GM23338 (cell line): ENCODE data around the gene FRAS1. TPM values are rescaled to one million over a fixed set of nuclear protein-coding genes. Genes with fewer than 3 reads are reported as not detected.

Experiments
- ATAC-seq: fragments of 200-7000 bp; cut with Tn5 transposase; 3 replicates; pipeline ENCODE4 v1.9.1; 2020
- DNase-seq: peaks from one replicate; pipeline ENCODE4 v3.0.0-alpha.2; 2015; ENCODE audit warnings: low spot score
- H2AFZ ChIP-seq: fragments of 200-600 bp; sonication (generic); 2 replicates; pipeline ENCODE4 v1.8.0; 2016; ENCODE audit warnings: antibody characterized with exemption, mild to moderate bottlenecking, moderate library complexity
- H3F3A ChIP-seq: fragments of 200-600 bp; sonication (generic); replicated peaks from 2 replicates; pipeline ENCODE4 v1.8.0; 2017; ENCODE audit warnings: antibody characterized with exemption, mixed run types, low read depth
- H3K27ac ChIP-seq: fragments of 200-600 bp; sonication (generic); 2 replicates; pipeline ENCODE4 v1.6.1; 2016; ENCODE audit warnings: low read depth
- H3K27me3 ChIP-seq: fragments of 200-600 bp; sonication (generic); 2 replicates; pipeline ENCODE4 v1.8.0; 2016; ENCODE audit warnings: mild to moderate bottlenecking, mixed run types, moderate library complexity; ENCODE audit not compliant: insufficient read depth
- H3K36me3 ChIP-seq: fragments of 200-600 bp; sonication (generic); 2 replicates; pipeline ENCODE4 v1.8.0; 2016; ENCODE audit warnings: mild to moderate bottlenecking; ENCODE audit not compliant: insufficient read depth
- H3K4me1 ChIP-seq: fragments of 200-600 bp; sonication (generic); 2 replicates; pipeline ENCODE4 v1.8.0; 2016; ENCODE audit warnings: mild to moderate bottlenecking, moderate library complexity; ENCODE audit not compliant: insufficient read depth
- H3K4me2 ChIP-seq: fragments of 200-600 bp; sonication (generic); 2 replicates; pipeline ENCODE4 v1.7.1; 2017; ENCODE audit warnings: mixed run types
- H3K4me3 ChIP-seq: fragments of 200-600 bp; sonication (generic); 2 replicates; pipeline ENCODE4 v1.6.1; 2016; ENCODE audit warnings: mixed run types
- H3K79me2 ChIP-seq: fragments of 200-600 bp; sonication (generic); replicated peaks from 2 replicates; pipeline ENCODE4 v1.8.0; 2017; ENCODE audit warnings: mild to moderate bottlenecking; ENCODE audit not compliant: insufficient read depth
- H3K9me2 ChIP-seq: fragments of 200-600 bp; sonication (generic); 2 replicates; pipeline ENCODE4 v1.8.0; 2017; ENCODE audit not compliant: insufficient read depth
- H4K20me1 ChIP-seq: fragments of 200-600 bp; sonication (generic); replicated peaks from 2 replicates; pipeline ENCODE4 v1.8.0; 2017; ENCODE audit warnings: mild to moderate bottlenecking; ENCODE audit not compliant: insufficient read depth
- H3K27ac Mint-ChIP-seq: 2 replicates; pipeline ENCODE4 v1.8.0; 2020; ENCODE audit warnings: inconsistent platforms, mild to moderate bottlenecking, moderate library complexity, mixed read lengths
- H3K27me3 Mint-ChIP-seq: 3 replicates; pipeline ENCODE4 v1.8.0; 2022; ENCODE audit warnings: low read depth, mild to moderate bottlenecking, moderate library complexity, mixed read lengths, inconsistent platforms; ENCODE audit not compliant: insufficient read depth, poor library complexity
- H3K36me3 Mint-ChIP-seq: 3 replicates; pipeline ENCODE4 v1.8.0; 2021; ENCODE audit warnings: low read depth, mild to moderate bottlenecking, inconsistent platforms, moderate library complexity, mixed read lengths
- H3K4me1 Mint-ChIP-seq: 3 replicates; pipeline ENCODE4 v1.8.0; 2020; ENCODE audit warnings: mild to moderate bottlenecking, inconsistent platforms, mixed read lengths
- H3K4me3 Mint-ChIP-seq: 3 replicates; pipeline ENCODE4 v1.8.0; 2021; ENCODE audit warnings: moderate library complexity, mild to moderate bottlenecking, inconsistent platforms, mixed read lengths
- H3K9me3 Mint-ChIP-seq: 3 replicates; pipeline ENCODE4 v1.8.0; 2020; ENCODE audit warnings: moderate library complexity, mild to moderate bottlenecking, inconsistent platforms, mixed read lengths
- EZH2 ChIP-seq: fragments of 200-600 bp; sonication (generic); IDR thresholded peaks from one replicate; pipeline ENCODE4 v1.8.0; 2017; ENCODE audit warnings: antibody characterized with exemption, mild to moderate bottlenecking, low read depth; ENCODE audit not compliant: unreplicated experiment
- POLR2AphosphoS5 ChIP-seq: IDR thresholded peaks from 2 replicates; pipeline ENCODE4 v1.6.1; 2016; ENCODE audit warnings: antibody characterized with exemption, low read depth
- STAT1 ChIP-seq: IDR thresholded peaks from one replicate; pipeline ENCODE4 v1.6.1; 2016; ENCODE audit warnings: antibody characterized with exemption; ENCODE audit not compliant: unreplicated experiment
- ZNF331 ChIP-seq: fragments of 250-450 bp; sonication (Bioruptor Pico); IDR thresholded peaks from 2 replicates; pipeline ENCODE4 v1.5.0; 2020; ENCODE audit warnings: low read depth, mild to moderate bottlenecking, moderate library complexity
- polyA plus RNA-seq: library from polyadenylated mRNA; unstranded; fragments of >200 nt; fragmentation: Nextera tagmentation; extraction: Ambion mirVana; gene quantifications from 2 replicates; pipeline ENCODE4 v1.2.1, GENCODE V29; 2016
- total RNA-seq: library from RNA; depleted of rRNA; stranded (reverse); fragments of >200 nt; shearing (Covaris generic); gene quantifications from 2 replicates; pipeline ENCODE4 v1.2.3, GENCODE V29; 2014
- TF ChIP-seq, protein P1 (sequence below): fragments of 250-450 bp; sonication (Bioruptor Pico); IDR thresholded peaks from 2 replicates; pipeline ENCODE4 v1.5.0; 2020; ENCODE audit warnings: mild to moderate bottlenecking, moderate library complexity
- TF ChIP-seq, protein P2 (sequence below): IDR thresholded peaks from 2 replicates; pipeline ENCODE4 v1.6.1; 2016; ENCODE audit warnings: antibody characterized with exemption
- TF ChIP-seq, protein P3 (sequence below), 2 experiments: fragments of 200-600 bp in 1 of 2; sonication (generic) in 1 of 2; conservative IDR thresholded peaks; 2 replicates each; pipeline versions ENCODE4 v1.5.1 to v1.6.1; 2016 to 2017; ENCODE audit warnings: antibody characterized with exemption in 2 of 2, low read depth in 2 of 2, mild to moderate bottlenecking in 2 of 2, moderate library complexity in 1 of 2

FRAS1 gene
- total and polyA plus RNA-seq, 2 experiments from 2014 or later, result 12.4 to 108 TPM

DNA sequence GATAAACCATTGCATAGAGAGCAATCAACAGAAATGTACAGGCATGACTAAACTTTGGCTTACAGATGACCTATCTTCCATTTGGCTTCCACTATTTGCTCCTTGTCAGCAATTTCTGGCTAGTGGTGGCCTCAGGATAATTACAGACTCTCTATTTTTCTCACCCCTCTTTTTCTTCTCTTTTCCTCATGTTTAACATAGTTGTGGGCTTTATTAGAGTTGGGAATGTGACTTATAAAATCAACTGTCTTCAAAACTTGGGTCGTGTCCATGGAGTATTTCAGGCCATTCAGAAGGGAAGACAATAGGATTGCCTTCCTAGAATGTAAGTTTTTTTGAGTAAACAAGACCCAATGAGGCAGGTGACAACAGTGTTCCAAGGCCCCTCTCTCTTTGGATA lies 236.2 kb downstream of the FRAS1 start (continued):
- TF ChIP-seq, protein P1, sequence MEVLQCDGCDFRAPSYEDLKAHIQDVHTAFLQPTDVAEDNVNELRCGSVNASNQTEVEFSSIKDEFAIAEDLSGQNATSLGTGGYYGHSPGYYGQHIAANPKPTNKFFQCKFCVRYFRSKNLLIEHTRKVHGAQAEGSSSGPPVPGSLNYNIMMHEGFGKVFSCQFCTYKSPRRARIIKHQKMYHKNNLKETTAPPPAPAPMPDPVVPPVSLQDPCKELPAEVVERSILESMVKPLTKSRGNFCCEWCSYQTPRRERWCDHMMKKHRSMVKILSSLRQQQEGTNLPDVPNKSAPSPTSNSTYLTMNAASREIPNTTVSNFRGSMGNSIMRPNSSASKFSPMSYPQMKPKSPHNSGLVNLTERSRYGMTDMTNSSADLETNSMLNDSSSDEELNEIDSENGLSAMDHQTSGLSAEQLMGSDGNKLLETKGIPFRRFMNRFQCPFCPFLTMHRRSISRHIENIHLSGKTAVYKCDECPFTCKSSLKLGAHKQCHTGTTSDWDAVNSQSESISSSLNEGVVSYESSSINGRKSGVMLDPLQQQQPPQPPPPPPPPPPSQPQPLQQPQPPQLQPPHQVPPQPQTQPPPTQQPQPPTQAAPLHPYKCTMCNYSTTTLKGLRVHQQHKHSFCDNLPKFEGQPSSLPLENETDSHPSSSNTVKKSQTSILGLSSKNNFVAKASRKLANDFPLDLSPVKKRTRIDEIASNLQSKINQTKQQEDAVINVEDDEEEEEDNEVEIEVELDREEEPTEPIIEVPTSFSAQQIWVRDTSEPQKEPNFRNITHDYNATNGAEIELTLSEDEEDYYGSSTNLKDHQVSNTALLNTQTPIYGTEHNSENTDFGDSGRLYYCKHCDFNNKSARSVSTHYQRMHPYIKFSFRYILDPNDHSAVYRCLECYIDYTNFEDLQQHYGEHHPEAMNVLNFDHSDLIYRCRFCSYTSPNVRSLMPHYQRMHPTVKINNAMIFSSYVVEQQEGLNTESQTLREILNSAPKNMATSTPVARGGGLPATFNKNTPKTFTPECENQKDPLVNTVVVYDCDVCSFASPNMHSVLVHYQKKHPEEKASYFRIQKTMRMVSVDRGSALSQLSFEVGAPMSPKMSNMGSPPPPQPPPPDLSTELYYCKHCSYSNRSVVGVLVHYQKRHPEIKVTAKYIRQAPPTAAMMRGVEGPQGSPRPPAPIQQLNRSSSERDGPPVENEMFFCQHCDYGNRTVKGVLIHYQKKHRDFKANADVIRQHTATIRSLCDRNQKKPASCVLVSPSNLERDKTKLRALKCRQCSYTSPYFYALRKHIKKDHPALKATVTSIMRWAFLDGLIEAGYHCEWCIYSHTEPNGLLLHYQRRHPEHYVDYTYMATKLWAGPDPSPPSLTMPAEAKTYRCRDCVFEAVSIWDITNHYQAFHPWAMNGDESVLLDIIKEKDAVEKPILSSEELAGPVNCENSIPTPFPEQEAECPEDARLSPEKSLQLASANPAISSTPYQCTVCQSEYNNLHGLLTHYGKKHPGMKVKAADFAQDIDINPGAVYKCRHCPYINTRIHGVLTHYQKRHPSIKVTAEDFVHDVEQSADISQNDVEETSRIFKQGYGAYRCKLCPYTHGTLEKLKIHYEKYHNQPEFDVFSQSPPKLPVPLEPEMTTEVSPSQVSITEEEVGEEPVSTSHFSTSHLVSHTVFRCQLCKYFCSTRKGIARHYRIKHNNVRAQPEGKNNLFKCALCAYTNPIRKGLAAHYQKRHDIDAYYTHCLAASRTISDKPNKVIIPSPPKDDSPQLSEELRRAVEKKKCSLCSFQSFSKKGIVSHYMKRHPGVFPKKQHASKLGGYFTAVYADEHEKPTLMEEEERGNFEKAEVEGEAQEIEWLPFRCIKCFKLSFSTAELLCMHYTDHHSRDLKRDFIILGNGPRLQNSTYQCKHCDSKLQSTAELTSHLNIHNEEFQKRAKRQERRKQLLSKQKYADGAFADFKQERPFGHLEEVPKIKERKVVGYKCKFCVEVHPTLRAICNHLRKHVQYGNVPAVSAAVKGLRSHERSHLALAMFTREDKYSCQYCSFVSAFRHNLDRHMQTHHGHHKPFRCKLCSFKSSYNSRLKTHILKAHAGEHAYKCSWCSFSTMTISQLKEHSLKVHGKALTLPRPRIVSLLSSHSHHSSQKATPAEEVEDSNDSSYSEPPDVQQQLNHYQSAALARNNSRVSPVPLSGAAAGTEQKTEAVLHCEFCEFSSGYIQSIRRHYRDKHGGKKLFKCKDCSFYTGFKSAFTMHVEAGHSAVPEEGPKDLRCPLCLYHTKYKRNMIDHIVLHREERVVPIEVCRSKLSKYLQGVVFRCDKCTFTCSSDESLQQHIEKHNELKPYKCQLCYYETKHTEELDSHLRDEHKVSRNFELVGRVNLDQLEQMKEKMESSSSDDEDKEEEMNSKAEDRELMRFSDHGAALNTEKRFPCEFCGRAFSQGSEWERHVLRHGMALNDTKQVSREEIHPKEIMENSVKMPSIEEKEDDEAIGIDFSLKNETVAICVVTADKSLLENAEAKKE (CRISPR knock-in tag), result no peak
- no peak for TF ChIP-seq STAT1
- TF ChIP-seq, protein P2, sequence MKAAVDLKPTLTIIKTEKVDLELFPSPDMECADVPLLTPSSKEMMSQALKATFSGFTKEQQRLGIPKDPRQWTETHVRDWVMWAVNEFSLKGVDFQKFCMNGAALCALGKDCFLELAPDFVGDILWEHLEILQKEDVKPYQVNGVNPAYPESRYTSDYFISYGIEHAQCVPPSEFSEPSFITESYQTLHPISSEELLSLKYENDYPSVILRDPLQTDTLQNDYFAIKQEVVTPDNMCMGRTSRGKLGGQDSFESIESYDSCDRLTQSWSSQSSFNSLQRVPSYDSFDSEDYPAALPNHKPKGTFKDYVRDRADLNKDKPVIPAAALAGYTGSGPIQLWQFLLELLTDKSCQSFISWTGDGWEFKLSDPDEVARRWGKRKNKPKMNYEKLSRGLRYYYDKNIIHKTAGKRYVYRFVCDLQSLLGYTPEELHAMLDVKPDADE, result no peak

DNA sequence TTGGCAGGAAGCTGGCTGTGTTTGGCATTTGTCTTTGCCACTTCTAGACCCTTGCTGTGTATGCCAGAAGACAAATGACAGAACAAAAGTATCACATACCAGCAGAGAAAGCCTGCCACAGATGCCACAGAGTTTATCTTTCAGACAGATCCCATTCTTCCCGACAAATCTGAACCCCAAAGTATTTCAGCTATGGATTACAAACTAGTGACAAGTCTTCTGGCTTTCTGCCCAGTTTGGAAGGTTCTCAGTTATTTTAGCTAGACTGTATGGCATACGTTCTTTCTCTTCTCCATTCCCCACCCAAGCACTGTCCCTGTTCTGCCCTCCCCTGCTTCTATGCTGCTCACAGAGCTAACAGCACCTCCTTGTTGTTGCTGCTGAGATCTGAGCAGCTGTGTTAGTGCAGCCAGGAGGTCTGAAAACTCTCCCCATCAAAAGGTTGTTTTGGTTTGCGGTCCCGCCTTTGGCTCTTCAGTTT lies 236.7 kb downstream of the FRAS1 start:
- DNase-seq, result no peak
- H3K9me3 Mint-ChIP-seq, result no peaks in the 10 kb centered on the region
- no peak overlapping the region for H3K4me3 Mint-ChIP-seq
- peaks cover 19% of the 10 kb centered on the region for H3K4me1 Mint-ChIP-seq
- ATAC-seq, result peak; percentile 70
- H3K9me2 ChIP-seq, result no peaks in the 10 kb centered on the region
- peaks cover 28% of the 10 kb centered on the region for H3K36me3 Mint-ChIP-seq
- H3K27ac ChIP-seq, result no peak overlapping the region; the same call in 1 of the 2 replicates
- H3K27me3 ChIP-seq, result no peaks in the 10 kb centered on the region
- no peak overlapping the region for H2AFZ ChIP-seq
- peaks cover 7% of the 10 kb centered on the region for H3K36me3 ChIP-seq
- H3K4me3 ChIP-seq, result no peak overlapping the region
- H4K20me1 ChIP-seq, result peaks cover 4% of the 10 kb centered on the region; the same call in 1 of the 2 replicates
- no peaks in the 10 kb centered on the region for H3F3A ChIP-seq
- 0 out of 2 replicates have a peak overlapping the region, but pooled peaks have one; percentile 20 for H3K27ac Mint-ChIP-seq
- no peaks in the 10 kb centered on the region for H3K79me2 ChIP-seq
- no peaks in the 10 kb centered on the region for H3K4me1 ChIP-seq
- H3K4me2 ChIP-seq, result no peak overlapping the region
- peaks cover 4% of the 10 kb centered on the region for H3K27me3 Mint-ChIP-seq
- TF ChIP-seq, protein P3, sequence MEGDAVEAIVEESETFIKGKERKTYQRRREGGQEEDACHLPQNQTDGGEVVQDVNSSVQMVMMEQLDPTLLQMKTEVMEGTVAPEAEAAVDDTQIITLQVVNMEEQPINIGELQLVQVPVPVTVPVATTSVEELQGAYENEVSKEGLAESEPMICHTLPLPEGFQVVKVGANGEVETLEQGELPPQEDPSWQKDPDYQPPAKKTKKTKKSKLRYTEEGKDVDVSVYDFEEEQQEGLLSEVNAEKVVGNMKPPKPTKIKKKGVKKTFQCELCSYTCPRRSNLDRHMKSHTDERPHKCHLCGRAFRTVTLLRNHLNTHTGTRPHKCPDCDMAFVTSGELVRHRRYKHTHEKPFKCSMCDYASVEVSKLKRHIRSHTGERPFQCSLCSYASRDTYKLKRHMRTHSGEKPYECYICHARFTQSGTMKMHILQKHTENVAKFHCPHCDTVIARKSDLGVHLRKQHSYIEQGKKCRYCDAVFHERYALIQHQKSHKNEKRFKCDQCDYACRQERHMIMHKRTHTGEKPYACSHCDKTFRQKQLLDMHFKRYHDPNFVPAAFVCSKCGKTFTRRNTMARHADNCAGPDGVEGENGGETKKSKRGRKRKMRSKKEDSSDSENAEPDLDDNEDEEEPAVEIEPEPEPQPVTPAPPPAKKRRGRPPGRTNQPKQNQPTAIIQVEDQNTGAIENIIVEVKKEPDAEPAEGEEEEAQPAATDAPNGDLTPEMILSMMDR (conservative IDR thresholded peaks at IDR 0.05; ENCODE audit: low read depth in 2 of 2), result peak in 1 of 2 experiments; percentile 39; a peak in 2 of 4 replicates
- no peak for TF ChIP-seq ZNF331 (CRISPR knock-in tag)
- no peak for TF ChIP-seq EZH2
- TF ChIP-seq POLR2AphosphoS5, result no peak
- TF ChIP-seq STAT1, result no peak
